ENCODE results near the gene ZNF565.

The ZNF565 gene

DNA sequence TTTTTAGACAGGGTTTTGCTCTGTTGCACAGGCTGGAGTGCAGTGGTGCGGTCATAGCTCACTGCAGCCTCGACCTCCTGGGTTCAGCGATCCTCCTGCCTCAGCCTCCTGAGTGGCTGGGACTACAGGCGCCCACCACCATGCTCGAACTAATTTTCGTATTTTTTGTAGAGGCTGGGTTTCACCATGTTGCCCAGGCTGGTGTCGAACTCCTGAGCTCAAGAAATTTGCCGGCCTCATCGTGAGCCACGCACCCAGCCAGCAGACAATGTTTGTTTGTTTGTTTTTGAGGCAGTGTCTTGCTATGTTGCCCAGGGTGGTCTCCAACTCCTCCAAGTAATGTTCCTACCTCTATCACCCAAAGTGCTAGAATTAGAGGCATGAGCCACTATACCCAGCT is 61.3 kb downstream of the ZNF565 start:
- TF ChIP-seq, protein P1, sequence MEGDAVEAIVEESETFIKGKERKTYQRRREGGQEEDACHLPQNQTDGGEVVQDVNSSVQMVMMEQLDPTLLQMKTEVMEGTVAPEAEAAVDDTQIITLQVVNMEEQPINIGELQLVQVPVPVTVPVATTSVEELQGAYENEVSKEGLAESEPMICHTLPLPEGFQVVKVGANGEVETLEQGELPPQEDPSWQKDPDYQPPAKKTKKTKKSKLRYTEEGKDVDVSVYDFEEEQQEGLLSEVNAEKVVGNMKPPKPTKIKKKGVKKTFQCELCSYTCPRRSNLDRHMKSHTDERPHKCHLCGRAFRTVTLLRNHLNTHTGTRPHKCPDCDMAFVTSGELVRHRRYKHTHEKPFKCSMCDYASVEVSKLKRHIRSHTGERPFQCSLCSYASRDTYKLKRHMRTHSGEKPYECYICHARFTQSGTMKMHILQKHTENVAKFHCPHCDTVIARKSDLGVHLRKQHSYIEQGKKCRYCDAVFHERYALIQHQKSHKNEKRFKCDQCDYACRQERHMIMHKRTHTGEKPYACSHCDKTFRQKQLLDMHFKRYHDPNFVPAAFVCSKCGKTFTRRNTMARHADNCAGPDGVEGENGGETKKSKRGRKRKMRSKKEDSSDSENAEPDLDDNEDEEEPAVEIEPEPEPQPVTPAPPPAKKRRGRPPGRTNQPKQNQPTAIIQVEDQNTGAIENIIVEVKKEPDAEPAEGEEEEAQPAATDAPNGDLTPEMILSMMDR (conservative IDR thresholded peaks at IDR 0.05; ENCODE audit: low read length) = no peak
- no peak for DNase-seq (ENCODE audit: low read depth)
- peak overlapping the region; percentile 62; the same call in 1 of the 2 replicates for H3K4me3 ChIP-seq (ENCODE audit: low read length)

DNA sequence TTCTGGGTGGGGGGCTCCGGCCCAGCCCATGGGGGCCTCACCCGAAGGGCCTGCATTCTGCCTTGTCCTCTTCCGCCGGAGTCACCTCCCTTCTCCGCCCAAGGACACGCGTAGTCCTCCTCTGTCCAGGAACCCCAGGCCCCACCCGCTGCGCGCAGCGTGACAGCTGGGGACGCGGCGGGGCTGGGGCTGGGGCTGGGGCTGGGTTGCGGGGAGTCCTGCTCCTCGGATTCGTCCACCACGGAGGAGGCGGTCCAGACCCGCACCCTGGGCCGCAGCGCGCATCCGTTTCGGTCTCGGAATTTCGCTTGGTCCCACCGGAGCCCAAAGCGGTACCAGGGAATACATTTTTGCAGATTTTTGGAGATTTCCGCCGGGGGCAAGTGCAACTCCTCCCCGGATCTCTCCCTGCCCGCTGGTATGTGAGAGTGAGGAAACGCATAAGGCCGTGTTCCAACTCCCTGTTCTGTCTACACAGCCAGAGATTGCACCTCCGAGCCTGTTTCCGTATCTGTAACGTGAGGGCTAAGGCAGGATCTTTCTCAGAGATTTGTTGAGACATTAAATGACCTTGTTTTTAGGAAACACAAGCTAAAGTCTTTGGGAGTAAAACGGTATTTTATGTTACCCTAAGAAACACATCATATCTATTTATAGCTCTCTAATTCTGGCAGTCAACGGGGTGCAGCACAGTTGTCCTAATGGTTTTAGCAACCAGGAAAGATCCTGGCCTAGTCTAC is 61.9 kb downstream of the ZNF565 start, which contains the start of gene COX7A1:
TSS of gene COX7A1 (minus strand) at position 96 of the 740 bp plus-strand sequence. CDS start at position 56, 40 bp downstream.
- TF ChIP-seq, protein P1 (conservative IDR thresholded peaks at IDR 0.05; ENCODE audit: low read length) = no peak
- peak; percentile 59 for DNase-seq (ENCODE audit: low read depth)
- H3K4me3 ChIP-seq (ENCODE audit: low read length) = peak within 1 kb of the TSS; percentile 62

DNA sequence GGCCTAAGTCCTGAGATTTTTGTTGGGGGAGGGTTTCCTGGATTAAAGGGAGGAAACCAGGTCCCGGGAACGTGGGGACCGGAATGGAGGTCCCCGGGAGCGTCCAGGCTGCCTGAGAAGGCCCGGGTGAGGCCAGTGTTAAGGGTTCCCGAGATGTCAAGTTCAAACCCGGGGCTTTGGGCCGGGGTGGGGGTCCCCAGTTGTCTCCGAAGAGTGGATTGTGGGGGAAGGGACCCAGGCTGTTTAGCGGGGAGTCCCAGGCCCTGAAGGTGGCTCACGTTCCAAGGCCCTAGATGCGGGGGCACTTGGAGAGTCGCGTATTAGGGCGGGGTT is 62.5 kb downstream of the ZNF565 start:
- TF ChIP-seq, protein P1 (conservative IDR thresholded peaks at IDR 0.05; ENCODE audit: low read length) = no peak
- DNase-seq (ENCODE audit: low read depth) = no peak
- H3K4me3 ChIP-seq (ENCODE audit: low read length) = peak overlapping the region; percentile 62

DNA sequence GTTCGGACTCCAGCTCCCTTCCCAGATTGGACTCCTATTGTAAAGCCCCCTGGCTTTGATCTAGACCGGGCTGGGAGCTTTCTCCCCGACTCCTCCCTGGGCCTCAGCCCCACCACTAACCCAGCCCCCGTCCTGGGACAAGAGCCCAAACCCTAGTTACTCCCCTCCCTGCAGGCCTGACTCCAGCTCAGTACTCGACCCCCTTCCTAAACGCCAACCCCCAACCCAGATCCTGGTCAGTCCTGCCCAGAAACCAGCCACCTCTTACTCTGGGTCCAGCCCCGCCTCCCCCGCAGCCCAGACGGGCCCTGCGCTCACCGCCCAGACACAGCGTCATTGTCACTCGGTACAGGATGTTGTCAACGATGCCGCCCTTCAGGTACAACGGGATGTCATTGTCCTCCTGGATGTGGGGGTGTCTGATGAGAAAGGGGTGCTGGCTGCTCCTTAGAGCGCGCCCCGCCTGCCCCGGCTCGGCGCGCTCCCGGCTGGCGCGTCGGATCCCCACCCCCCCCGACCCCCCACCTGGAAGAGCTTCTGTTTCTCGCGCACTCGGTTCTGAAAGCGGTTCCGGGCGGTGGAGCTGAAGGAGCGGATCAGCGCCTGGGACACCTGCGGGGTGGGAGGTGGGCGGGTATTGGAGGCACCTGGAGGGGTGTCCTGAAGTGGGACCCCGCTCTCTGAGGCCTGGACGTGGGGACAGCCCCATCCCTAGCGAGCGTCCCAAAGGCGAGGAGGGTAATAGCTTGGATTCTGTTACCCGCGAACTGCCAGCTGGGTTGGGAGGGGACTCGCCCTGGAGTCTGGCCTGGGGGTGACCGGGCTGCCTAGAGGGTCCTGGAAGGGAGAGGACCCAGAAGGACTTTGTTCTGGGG is 63.1 kb downstream of the ZNF565 start:
- no peak for DNase-seq (ENCODE audit: low read depth)
- TF ChIP-seq, protein P1 (conservative IDR thresholded peaks at IDR 0.05; ENCODE audit: low read length) = no peak
- H3K4me3 ChIP-seq (ENCODE audit: low read length) = peak overlapping the region; percentile 62

DNA sequence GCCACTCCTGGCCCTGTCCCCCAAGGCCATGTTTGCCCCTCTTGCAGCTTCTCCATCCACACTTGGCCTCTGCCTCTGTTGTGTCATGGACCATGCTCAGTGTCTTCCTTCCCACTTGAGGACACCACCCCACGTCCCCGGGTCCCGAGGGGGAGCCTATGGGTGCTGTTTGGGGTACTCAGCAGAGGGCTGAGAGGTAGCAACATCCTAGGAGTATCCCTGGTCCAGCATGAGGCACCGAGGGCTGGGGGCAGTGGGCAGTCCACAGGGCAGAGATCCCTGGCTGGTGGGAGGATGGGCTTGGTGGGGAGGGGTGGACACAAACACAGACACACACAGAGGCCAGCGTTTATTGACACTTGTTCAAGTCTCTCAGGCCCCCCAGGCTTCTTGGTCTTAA is 63.9 kb downstream of the ZNF565 start:
- no peak overlapping the region for H3K4me3 ChIP-seq (ENCODE audit: low read length)
- TF ChIP-seq, protein P1 (conservative IDR thresholded peaks at IDR 0.05; ENCODE audit: low read length) = no peak
- DNase-seq (ENCODE audit: low read depth) = no peak

DNA sequence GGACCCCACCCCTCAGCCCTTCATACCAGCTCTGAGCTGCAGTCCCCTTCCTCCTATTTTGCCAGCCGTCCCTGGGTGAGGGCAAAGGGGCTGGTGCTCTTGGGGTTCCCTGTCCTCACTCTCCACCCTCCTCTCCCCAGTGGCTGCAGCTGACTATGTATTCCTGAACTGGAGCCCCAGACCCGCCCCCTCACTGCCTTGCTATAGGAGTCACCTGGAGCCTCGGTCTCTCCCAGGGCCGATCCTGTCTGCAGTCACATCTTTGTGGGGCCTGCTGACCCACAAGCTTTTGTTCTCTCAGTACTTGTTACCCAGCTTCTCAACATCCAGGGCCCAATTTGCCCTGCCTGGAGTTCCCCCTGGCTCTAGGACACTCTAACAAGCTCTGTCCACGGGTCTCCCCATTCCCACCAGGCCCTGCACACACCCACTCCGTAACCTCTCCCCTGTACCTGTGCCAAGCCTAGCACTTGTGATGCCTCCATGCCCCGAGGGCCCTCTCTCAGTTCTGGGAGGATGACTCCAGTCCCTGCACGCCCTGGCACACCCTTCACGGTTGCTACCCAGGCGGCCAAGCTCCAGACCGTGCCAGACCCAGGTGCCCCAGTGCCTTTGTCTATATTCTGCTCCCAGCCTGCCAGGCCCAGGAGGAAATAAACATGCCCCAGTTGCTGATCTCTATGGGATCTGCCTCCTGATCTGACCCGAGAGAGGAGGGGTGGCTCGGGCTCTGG is 64.6 kb downstream of the ZNF565 start:
- TF ChIP-seq, protein P1 (conservative IDR thresholded peaks at IDR 0.05; ENCODE audit: low read length) = no peak
- no peak overlapping the region for H3K4me3 ChIP-seq (ENCODE audit: low read length)
- no peak for DNase-seq (ENCODE audit: low read depth)
